Measurements from ENCODE around the gene CCDC68. TPM values are rescaled to one million over a fixed set of nuclear protein-coding genes. Genes with fewer than 3 reads are reported as not detected.

The CCDC68 gene
- total and polyA plus RNA-seq, 2 of the 13 experiments (the other 11 are each of a cell fraction or from before 2014, with no cell fraction given) = 4.6 to 13.3 TPM

DNA sequence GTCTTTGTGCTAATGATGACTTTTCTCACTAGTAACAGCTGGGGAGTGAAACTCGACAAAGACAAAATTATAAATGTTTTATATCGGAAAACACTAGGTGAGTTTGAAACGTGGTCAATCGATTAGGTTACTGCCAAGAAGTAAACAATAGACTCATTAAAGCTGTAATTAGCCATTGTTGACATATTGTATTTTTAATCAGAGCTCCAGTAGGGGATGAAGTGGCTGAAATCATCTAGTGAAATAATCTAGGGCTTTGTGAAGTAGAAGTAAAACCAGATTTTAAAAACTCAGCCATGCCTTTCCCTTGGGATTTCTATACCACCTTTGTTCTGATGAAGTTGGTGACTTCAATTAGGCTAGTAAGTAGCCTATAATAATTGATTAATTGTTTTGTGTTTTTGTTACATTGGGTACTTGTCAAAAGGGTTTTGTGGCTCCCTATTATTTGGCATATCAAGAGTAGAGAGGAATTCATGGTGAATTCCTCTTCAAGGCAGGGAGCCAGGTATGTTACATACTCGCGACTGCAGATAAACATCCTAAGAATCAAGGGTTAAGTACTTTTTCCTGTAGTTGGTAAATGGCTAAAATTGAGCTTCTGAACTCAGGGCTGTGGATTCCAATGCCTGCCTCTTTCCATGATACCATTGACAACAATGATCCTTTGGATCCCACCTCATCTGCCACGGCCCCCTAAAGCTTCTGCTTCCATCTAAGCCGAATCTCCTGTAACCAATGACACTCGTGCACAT, 99.4 kb downstream of the CCDC68 start:
- Histone ChIP-seq H3K79me2 (ENCODE audit: insufficient read depth, low read length) (no peaks in the 10 kb centered on the region), H3K36me3 (replicated peaks in 1 of 2; ENCODE audit: control insufficient read depth in 1 of 2, insufficient read depth in 2 of 2, low read length in 2 of 2) (no peaks in the 10 kb centered on the region), H3K4me3 (replicated peaks in 1 of 3; ENCODE audit: insufficient read depth in 1 of 3, low read depth in 2 of 3, low read length in 3 of 3) (no peak overlapping the region), H2AFZ (ENCODE audit: low read length) (no peak overlapping the region), H3K9me3 (ENCODE audit: low read length) (no peaks in the 10 kb centered on the region), H3K4me1 (ENCODE audit: insufficient read depth, low read length) (no peaks in the 10 kb centered on the region), H3K27ac (ENCODE audit: extremely low read length, insufficient read depth, low read length) (no peak overlapping the region), H3K27me3 (ENCODE audit: control insufficient read depth in 1 of 2, insufficient read depth in 2 of 2, low read length in 2 of 2) (peaks cover 0 to 3% of the 10 kb centered on the region in 2 experiments; a peak in 1 of 5 replicates), H4K20me1 (ENCODE audit: insufficient read depth, low read length) (no peaks in the 10 kb centered on the region), H3K4me2 (ENCODE audit: low read depth, low read length) (no peak overlapping the region), H3K9ac (ENCODE audit: insufficient read depth, low read depth, low read length) (no peak overlapping the region)
- no peak for FAIRE-seq
- no peak for DNase-seq (ENCODE audit: low spot score)
- CTCF ChIA-PET (ENCODE audit: low intra/inter-chr PET ratio, low total read pairs) = no interaction called here
- intact Hi-C loops (cut with micrococcal nuclease; ENCODE audit: unreplicated experiment) (no loop called here), in situ Hi-C loops (cut with HindIII; ENCODE audit: extremely low pct_ligation_motif_present, low pct_unique_long_range_greater_than_20kb) (no loop called here)
- POLR2A ChIA-PET = no interaction called here
- no peak for TF ChIP-seq ATAD3A (CRISPR knock-in tag; IDR thresholded peaks at IDR 0.05)
- TF ChIP-seq, protein P1, sequence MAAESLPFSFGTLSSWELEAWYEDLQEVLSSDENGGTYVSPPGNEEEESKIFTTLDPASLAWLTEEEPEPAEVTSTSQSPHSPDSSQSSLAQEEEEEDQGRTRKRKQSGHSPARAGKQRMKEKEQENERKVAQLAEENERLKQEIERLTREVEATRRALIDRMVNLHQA (CRISPR knock-in tag; IDR thresholded peaks at IDR 0.05) = no peak
- no peak for TF ChIP-seq ZNF687 (CRISPR knock-in tag; IDR thresholded peaks at IDR 0.05)
- no peak for TF ChIP-seq TCF7 (IDR thresholded peaks at IDR 0.05; ENCODE audit: low read depth)
- WGBS (ENCODE audit: low lambda C conversion rate) = 18% methylated on average over 9 of the region's 9 CpGs
- no TSS peak for BruUV-seq (replicated peaks)
- ATAC-seq = no peak

All from HepG2 (cell line).